ENCODE data around the gene ZNF697. TPM values are rescaled to one million over a fixed set of nuclear protein-coding genes. Genes with fewer than 3 reads are reported as not detected.

The ZNF697 gene
- total RNA-seq, 4 donors from 2014 or later: 0.34 to 3.3 (median 1.4) TPM

GRCh38 chr1:119655154-119655553, 7.1 kb upstream of the ZNF697 start:
- 55 to 56% methylated on average over 1 of the region's 1 CpG for WGBS, 2 donors

GRCh38 chr1:119653839-119654170, 5.7 kb upstream of the ZNF697 start:
- DNase-seq: no peak
- WGBS, 2 donors: 70 to 75% methylated on average over 3 of the region's 3 CpGs
- H3K4me3 ChIP-seq: no peak overlapping the region
- intact Hi-C loops (cut with DNase I): no loop called here
- peak overlapping the region in 1 of 4 donors; percentile 15 for H3K27ac ChIP-seq
- no peaks in the 10 kb centered on the region for H3K9me3 ChIP-seq
- H3K27me3 ChIP-seq: no peaks in the 10 kb centered on the region
- no peak for TF ChIP-seq CTCF (IDR thresholded peaks at IDR 0.05)
- no peak for TF ChIP-seq POLR2A (IDR thresholded peaks at IDR 0.05)
- no peaks in the 10 kb centered on the region for H3K36me3 ChIP-seq
- peaks cover 0 to 12% (median 2%) of the 10 kb centered on the region in 3 donors for H3K4me1 ChIP-seq

More at GRCh38 chr1:119655154-119655553, 7.1 kb upstream of the ZNF697 start:
- no peak for DNase-seq
- H3K9me3 ChIP-seq: no peaks in the 10 kb centered on the region
- H3K27ac ChIP-seq: no peak overlapping the region
- no peak for TF ChIP-seq POLR2A (IDR thresholded peaks at IDR 0.05)
- TF ChIP-seq CTCF (IDR thresholded peaks at IDR 0.05): no peak
- no peaks in the 10 kb centered on the region for H3K36me3 ChIP-seq
- H3K4me3 ChIP-seq: no peak overlapping the region
- intact Hi-C loops (cut with DNase I): no loop called here
- no peaks in the 10 kb centered on the region for H3K27me3 ChIP-seq
- H3K4me1 ChIP-seq: peaks cover 0 to 18% (median 0%) of the 10 kb centered on the region in 3 donors

GRCh38 chr1:119653135-119653838, 5.2 kb upstream of the ZNF697 start:
- DNase-seq: no peak
- H3K4me1 ChIP-seq: peaks cover 0 to 15% (median 3%) of the 10 kb centered on the region in 3 donors
- no peak overlapping the region for H3K4me3 ChIP-seq
- no peaks in the 10 kb centered on the region for H3K27me3 ChIP-seq
- intact Hi-C loops (cut with DNase I): no loop called here
- no peak overlapping the region for H3K27ac ChIP-seq
- TF ChIP-seq CTCF (IDR thresholded peaks at IDR 0.05) (no peak), POLR2A (IDR thresholded peaks at IDR 0.05) (no peak)
- 85 to 88% methylated on average over 4 of the region's 4 CpGs for WGBS, 2 donors
- no peaks in the 10 kb centered on the region for H3K9me3 ChIP-seq
- no peaks in the 10 kb centered on the region for H3K36me3 ChIP-seq

- Histone ChIP-seq H3K4me3 (no peak overlapping the region), H3K9me3 (no peaks in the 10 kb centered on the region), H3K4me1 (peaks cover 2 to 17% (median 3%) of the 10 kb centered on the region in 3 donors), H3K27ac (no peak overlapping the region), H3K36me3 (no peaks in the 10 kb centered on the region), H3K27me3 (no peaks in the 10 kb centered on the region)
- WGBS, 2 donors: 87 to 96% methylated on average over 4 of the region's 4 CpGs
- DNase-seq: no peak
- intact Hi-C loops (cut with DNase I): no loop called here
- no peak for TF ChIP-seq CTCF (IDR thresholded peaks at IDR 0.05)
Measured at GRCh38 chr1:119652587-119652986, 4.5 kb upstream of the ZNF697 start.

- WGBS, 2 donors: 50% methylated on average over 1 of the region's 1 CpG; no CpG with 5 or more reads in 1 of the 2 donors
- no peaks in the 10 kb centered on the region for H3K36me3 ChIP-seq
- no peak overlapping the region for H3K27ac ChIP-seq
- no peaks in the 10 kb centered on the region for H3K27me3 ChIP-seq
- DNase-seq: no peak
- TF ChIP-seq CTCF (IDR thresholded peaks at IDR 0.05): no peak
- H3K4me3 ChIP-seq: no peak overlapping the region
- H3K4me1 ChIP-seq: peaks cover 8 to 26% (median 11%) of the 10 kb centered on the region in 3 donors
- intact Hi-C loops (cut with DNase I): no loop called here
- no peaks in the 10 kb centered on the region for H3K9me3 ChIP-seq
Measured at GRCh38 chr1:119651641-119652040, 3.6 kb upstream of the ZNF697 start.

All from esophagus squamous epithelium (tissue), 5 donors.